ENCODE measurements around the gene TMEM117.
"Not testable (repeated sequence)": the region's sequence is repeated elsewhere in the genome, so short reads cannot be mapped to it uniquely, and the experiment has no call there.

TMEM117 gene

GRCh38 chr12:44235674-44236073 is 399.8 kb downstream of the TMEM117 start:
- no peak for DNase-seq

GRCh38 chr12:44240186-44240585 is 404.3 kb downstream of the TMEM117 start:
- no peak for DNase-seq

- DNase-seq: no peak
These were observed 410.1 kb downstream of the TMEM117 start for GRCh38 chr12:44245932-44246331.

GRCh38 chr12:44246482-44247105 is 410.7 kb downstream of the TMEM117 start:
- DNase-seq: no peak

DNA sequence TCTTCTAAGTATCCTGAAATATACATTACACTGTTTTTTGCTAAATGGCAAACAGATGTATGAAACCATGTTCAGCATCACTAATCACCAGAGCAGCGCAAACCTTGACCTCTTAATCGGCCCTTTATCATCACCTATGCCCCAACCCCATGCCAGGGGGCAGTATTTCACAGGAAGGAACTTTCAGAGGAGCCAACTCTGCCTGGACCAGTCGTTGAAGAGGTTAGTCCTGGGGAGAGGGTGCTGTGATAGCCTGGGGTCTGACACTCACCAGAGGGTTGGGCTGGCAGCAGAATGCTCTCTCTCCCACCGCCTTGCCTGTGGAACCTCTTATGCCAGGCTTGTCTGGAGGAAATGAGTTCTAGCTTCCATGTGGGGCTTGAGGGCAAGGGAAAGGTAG is 411.7 kb downstream of the TMEM117 start:
- no peak for DNase-seq

- no peak for DNase-seq
These were observed 412.6 kb downstream of the TMEM117 start for GRCh38 chr12:44248436-44248835.

GRCh38 chr12:44250440-44250839 is 414.6 kb downstream of the TMEM117 start:
- DNase-seq: not testable (repeated sequence)

- DNase-seq: no peak
These were observed 417.5 kb downstream of the TMEM117 start for GRCh38 chr12:44253338-44253856.

DNA sequence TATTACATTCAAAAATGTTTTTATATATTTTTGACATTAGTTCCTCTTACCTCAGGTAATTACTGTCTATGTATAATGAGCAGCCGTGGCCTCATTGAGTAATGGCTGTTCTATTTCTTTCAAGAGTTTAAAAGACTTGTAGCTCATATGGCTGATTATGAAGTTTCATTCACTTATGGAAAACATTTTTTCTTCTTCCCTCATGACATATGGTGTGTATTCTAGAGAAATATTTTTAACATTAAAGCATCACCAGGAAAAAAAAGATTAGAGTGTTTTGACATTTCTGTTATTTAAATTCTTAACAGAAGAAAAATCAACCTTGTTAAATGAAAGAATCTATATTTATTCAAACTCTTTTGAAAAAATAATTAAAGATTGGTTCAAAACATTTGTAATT is 422.4 kb downstream of the TMEM117 start:
- DNase-seq: no peak

GRCh38 chr12:44259890-44260289 is 424.0 kb downstream of the TMEM117 start:
- DNase-seq: no peak

GRCh38 chr12:44260581-44260980 is 424.7 kb downstream of the TMEM117 start:
- DNase-seq: no peak

GRCh38 chr12:44285321-44285960 is 449.6 kb downstream of the TMEM117 start:
- DNase-seq: no peak

DNA sequence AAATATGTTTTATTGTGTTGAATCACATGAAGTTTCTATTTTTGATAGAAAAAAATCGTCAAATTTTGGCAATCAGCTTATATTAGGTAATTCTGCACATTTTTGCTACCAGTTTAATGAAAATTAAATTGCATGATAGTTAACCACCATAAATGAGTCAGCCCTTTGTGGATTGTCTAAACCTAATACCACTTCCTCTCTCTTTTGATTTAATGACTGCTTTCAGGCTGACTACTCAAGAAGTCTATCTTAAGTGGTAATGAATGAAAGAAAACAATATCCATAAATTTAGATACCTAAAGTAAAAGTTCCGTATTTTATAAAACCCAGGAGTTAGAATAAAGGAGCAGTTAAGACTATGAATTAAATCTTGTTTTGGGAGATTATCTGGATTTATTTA is 450.5 kb downstream of the TMEM117 start:
- DNase-seq: no peak

GRCh38 chr12:44286821-44287505 is 451.1 kb downstream of the TMEM117 start:
- DNase-seq: no peak

GRCh38 chr12:44287545-44287944 is 451.7 kb downstream of the TMEM117 start:
- no peak for DNase-seq

DNA sequence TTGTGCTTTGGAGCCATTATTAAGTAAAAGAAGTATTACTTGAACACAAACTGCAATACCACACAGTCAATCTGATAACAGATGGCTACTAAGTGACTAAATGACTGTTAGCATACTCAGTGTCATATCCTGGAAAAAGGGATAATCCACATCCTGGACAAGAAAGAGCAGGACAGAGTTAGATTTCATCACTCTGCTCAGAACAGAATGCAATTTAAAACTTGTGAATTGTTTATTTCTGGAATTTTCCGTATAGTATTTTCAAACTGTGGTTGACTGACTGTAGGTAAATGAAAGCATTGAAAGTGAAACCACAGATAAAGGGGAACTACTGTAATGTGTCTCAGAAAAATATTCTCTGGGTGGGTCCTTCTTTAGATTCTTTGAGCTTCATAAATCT is 458.8 kb downstream of the TMEM117 start:
- no peak for DNase-seq

DNA sequence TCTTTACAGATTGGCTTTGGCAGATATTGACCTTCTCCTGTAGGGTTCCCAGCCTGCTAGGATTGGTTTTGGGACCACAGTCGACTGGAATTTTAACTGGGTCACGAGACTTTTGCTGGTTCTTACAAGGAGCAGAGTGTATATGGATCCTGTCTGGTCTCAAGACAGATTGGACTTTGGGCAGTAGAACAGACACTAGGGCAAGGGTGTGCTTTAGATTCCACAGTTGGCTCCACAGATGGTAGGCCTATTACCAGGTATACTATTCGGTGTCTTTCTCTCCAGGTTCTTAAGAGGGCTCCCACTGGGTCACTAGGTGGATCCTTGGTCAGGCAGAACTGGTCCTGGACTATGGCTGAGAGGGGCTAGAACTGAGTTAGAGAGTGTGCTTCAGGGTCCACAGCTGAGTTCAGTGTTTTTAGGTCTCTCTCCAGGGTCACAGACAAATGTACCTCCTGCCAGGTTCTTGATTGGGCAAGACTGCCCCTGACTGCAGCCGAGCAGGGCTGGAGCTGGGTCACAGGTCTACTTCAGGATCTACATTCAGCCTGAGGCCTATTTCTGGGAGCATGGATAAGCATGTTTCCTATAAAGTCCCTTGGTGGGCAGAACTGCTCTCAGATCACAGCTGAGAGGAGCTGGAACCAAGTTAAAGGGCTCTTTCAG is 460.2 kb downstream of the TMEM117 start:
- no peak for DNase-seq

DNA sequence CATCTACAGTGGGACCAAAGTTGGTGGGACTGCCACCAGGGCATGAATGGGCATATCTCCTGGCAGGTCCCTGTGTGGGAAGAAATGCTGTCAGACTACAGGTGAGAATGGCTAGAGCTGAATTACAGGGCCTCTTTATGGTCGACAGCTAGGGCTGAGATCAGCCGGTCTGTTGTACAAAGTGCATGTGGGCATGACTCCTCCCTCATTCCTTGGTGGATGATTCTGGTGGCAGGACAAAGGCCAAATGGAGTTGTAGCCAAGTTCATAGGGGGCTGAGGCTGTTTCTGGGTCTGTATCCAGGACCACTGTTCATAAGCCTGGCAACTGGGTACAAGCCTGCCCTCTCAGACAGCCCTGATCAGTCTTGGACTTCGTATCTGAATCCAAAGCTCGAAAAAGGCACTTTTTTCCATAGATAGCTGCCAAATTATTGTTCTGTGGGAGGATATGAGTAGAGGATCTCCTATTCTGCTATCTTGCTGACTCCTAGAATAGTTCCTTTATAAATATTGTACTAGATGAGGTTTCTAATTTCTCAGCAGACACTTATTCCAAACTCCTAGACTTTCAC is 460.8 kb downstream of the TMEM117 start:
- no peak for DNase-seq

DNA sequence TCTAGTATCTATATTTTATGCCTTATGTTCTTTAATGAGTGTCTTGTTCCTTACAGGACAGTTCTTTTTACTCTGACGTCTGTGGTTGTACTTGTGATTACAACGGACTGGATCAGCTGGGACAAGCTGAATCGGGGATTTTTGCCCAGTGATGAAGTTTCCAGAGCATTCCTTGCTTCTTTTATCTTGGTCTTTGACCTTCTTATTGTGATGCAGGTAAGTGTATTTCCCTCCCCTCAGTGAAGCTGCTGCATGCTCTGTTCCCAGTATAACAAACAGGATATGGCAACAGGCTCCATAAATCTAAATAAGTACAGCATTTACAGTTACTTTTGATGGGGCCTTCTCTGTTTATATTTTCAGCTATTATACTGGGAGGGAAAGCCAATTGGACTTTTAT is 463.6 kb downstream of the TMEM117 start:
- DNase-seq: no peak

DNA sequence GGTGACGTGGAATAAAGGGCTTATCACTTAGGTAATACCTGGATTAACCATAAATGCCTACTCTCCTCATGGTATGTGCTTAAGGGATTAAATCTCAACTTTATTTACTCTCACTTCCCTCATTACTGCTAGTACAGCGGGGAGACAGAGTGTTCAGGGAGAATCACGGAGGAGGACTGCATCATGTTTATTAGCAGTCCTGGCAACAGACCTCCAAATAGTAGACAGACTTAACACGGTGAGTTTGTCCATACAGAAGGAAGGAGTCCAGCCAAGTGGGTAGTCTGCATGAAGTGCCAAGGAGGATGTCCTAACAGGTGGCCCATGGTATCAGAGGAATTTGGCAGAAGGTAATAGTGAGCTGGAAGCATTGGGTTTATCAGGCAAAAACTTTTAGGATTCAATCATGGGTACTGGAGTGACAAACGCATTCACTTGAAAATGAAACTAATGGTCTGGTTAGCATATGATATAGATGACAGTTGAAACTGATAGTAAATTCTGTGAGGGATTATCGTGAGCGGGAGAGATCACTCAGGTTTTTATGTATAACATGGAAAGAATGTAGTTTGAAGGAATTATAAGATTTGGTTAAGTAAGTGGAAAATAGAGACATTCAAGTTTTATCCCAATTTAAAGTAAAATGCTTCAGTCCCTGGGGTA is 471.8 kb downstream of the TMEM117 start:
- no peak for DNase-seq

GRCh38 chr12:44313188-44313587 is 477.3 kb downstream of the TMEM117 start:
- no peak for DNase-seq

GRCh38 chr12:44314007-44314500 is 478.2 kb downstream of the TMEM117 start:
- no peak for DNase-seq

Measured in hippocampal formation (tissue), 2 donors.